Kidney (tissue), 14 donors: Measurements from ENCODE around the gene CHAT. TPM values are rescaled to one million over a fixed set of nuclear protein-coding genes. Genes with fewer than 3 reads are reported as not detected.

Source experiments
- DNase-seq, 5 donors: peaks; one replicate each; pipeline ENCODE4 v3.0.0-alpha.2; 2013 to 2020
- FAIRE-seq: peaks from 2 replicates; lab custom pipeline; 2012; peaks lifted over from hg19 to GRCh38; lab: Jason Lieb, UNC
- H3K27ac ChIP-seq, 2 donors: one replicate each; pipeline ENCODE4 v1.7.0; 2013; ENCODE audit warnings: low read depth in 2 of 2, low read length in 2 of 2, inconsistent platforms in 1 of 2
- H3K27me3 ChIP-seq: one replicate; pipeline ENCODE4 v1.7.1; 2013; ENCODE audit warnings: low read length, inconsistent platforms; ENCODE audit not compliant: control insufficient read depth, insufficient read depth
- H3K36me3 ChIP-seq, 3 donors: one replicate each; pipeline versions ENCODE4 v1.7.0 to v1.7.1; 2013; ENCODE audit warnings: low read length in 3 of 3, control low read depth in 1 of 3, inconsistent platforms in 1 of 3; ENCODE audit not compliant: insufficient read depth in 3 of 3, control insufficient read depth in 2 of 3
- H3K4me1 ChIP-seq, 3 donors: one replicate each; pipeline versions ENCODE4 v1.7.0 to v1.7.1; 2013; ENCODE audit warnings: low read length in 3 of 3, inconsistent platforms in 1 of 3, low read depth in 1 of 3; ENCODE audit not compliant: control insufficient read depth in 2 of 3, insufficient read depth in 2 of 3
- H3K4me3 ChIP-seq, 3 donors: one replicate each; pipeline versions ENCODE4 v1.7.0 to v1.8.1; 2013; ENCODE audit warnings: low read length in 3 of 3, control low read depth in 1 of 3, inconsistent platforms in 1 of 3
- H3K9ac ChIP-seq, 3 donors: one replicate each; pipeline versions ENCODE4 v1.7.0 to v1.7.1; 2013; ENCODE audit warnings: low read length in 3 of 3, control low read depth in 1 of 3, inconsistent platforms in 1 of 3
- H3K9me3 ChIP-seq, 3 donors: one replicate each; pipeline versions ENCODE4 v1.7.0 to v1.7.1; 2013; ENCODE audit warnings: low read length in 3 of 3, control low read depth in 1 of 3, inconsistent platforms in 1 of 3; ENCODE audit not compliant: control insufficient read depth in 2 of 3, insufficient read depth in 1 of 3
- CTCF ChIP-seq: IDR thresholded peaks from 3 replicates; pipeline ENCODE4 v1.5.1; 2012; ENCODE audit warnings: mild to moderate bottlenecking, moderate library complexity, borderline replicate concordance; ENCODE audit not compliant: insufficient read depth; ENCODE audit errors: extremely low read depth
- intact Hi-C: fragments of 100-400 bp; cut with DNase I; formaldehyde crosslinking; loops from one replicate; pipeline ENCODE4 v1.11.1; 2022
- polyA plus RNA-seq: library from polyadenylated mRNA; stranded (reverse); fragments of 350-450 nt; fragmentation: Illumina TruSeq; extraction: RNeasy Lipid Tissue Mini Kit (QIAGEN cat#74804); gene quantifications from one replicate; pipeline ENCODE4 v1.2.3, GENCODE V29; 2014; ENCODE audit warnings: low read depth, low replicate concordance; ENCODE audit not compliant: insufficient read depth
- total RNA-seq: library from RNA; stranded (reverse); fragmentation: NEBNext Ultra II Directional; extraction: Animal tissue kit (Norgen Biotek cat#: 25700); gene quantifications from one replicate; pipeline ENCODE4 v1.2.1, GENCODE V29; 2021
- donor health status: control.
- donor health status: control.
- donor health status: control.
- donor health status: control.
- donor health status: control.
- donor health status: DM: yes; HTN: yes; CAD: no.
- donor health status: Normal renal cell carcinoma (clear cell type).

The CHAT gene
- total and polyA plus RNA-seq, 2 donors from 2014 or later = not detected

GRCh38 chr10:49688261-49688846 lies 74.5 kb downstream of the CHAT start:
- intact Hi-C loops = no loop called here
- Histone ChIP-seq H3K27me3 (peaks cover 8% of the 10 kb centered on the region), H3K9ac (no peak overlapping the region), H3K4me3 (no peak overlapping the region), H3K36me3 (no peaks in the 10 kb centered on the region), H3K4me1 (no peaks in the 10 kb centered on the region), H3K27ac (no peak overlapping the region), H3K9me3 (no peaks in the 10 kb centered on the region)
- DNase-seq (peak in 1 of 5 donors; percentile 18), FAIRE-seq (no peak)
- TF ChIP-seq CTCF = no peak

GRCh38 chr10:49688920-49689319 lies 75.1 kb downstream of the CHAT start:
- TF ChIP-seq CTCF = no peak
- FAIRE-seq = no peak
- intact Hi-C loops = no loop called here
- Histone ChIP-seq H3K4me1 (no peaks in the 10 kb centered on the region), H3K9me3 (peaks cover 0 to 3% (median 0%) of the 10 kb centered on the region in 3 donors), H3K9ac (no peak overlapping the region), H3K27me3 (peaks cover 8% of the 10 kb centered on the region), H3K36me3 (no peaks in the 10 kb centered on the region), H3K4me3 (no peak overlapping the region), H3K27ac (no peak overlapping the region)
- no peak for DNase-seq

GRCh38 chr10:49689882-49690510 lies 76.2 kb downstream of the CHAT start:
- FAIRE-seq = no peak

More at GRCh38 chr10:49689882-49690510, 76.2 kb downstream of the CHAT start:
- no peak overlapping the region for H3K27ac ChIP-seq
- TF ChIP-seq CTCF = no peak
- H3K9me3 ChIP-seq = peaks cover 0 to 3% (median 0%) of the 10 kb centered on the region in 3 donors
- no peak overlapping the region for H3K4me3 ChIP-seq
- H3K36me3 ChIP-seq = no peaks in the 10 kb centered on the region
- no peak overlapping the region for H3K9ac ChIP-seq
- DNase-seq = no peak
- peaks cover 8% of the 10 kb centered on the region for H3K27me3 ChIP-seq
- intact Hi-C loops = no loop called here
- no peaks in the 10 kb centered on the region for H3K4me1 ChIP-seq
